ENCODE results near the gene FGF14.

Gene FGF14

DNA sequence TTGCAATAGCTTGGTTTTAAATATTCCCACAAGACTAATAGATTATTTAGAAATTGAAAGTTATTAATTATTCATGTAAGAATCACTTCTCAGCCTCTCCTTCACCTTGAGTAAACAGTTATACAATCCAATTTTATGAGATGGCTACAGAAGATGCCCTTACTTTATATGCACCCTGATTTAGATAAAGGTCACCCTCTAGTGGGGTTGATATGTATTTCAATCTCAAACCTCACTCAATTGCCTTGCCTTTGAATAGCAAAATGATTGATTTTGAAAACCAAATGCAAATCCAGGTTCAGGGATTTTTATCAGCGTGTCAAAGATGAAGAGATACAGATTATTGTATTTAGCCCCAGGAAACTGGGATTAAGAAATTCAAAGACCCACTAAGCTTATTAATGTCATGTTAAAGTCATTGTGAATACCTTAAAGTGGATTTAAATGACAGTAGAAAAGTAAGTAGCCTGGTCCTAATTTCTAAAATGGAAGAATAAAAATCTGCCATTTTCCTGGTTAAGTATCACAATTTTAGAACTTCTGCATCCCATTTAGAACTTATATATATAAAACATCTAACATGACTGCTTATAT, 644.3 kb downstream of the FGF14 start:
- DNase-seq: no peak
- H3K4me3 ChIP-seq (ENCODE audit: insufficient read depth, low read depth, low read length, poor library complexity, severe bottlenecking): no peak overlapping the region
- no peaks in the 10 kb centered on the region for H3K9me3 ChIP-seq (ENCODE audit: control insufficient read depth, low read length)

DNA sequence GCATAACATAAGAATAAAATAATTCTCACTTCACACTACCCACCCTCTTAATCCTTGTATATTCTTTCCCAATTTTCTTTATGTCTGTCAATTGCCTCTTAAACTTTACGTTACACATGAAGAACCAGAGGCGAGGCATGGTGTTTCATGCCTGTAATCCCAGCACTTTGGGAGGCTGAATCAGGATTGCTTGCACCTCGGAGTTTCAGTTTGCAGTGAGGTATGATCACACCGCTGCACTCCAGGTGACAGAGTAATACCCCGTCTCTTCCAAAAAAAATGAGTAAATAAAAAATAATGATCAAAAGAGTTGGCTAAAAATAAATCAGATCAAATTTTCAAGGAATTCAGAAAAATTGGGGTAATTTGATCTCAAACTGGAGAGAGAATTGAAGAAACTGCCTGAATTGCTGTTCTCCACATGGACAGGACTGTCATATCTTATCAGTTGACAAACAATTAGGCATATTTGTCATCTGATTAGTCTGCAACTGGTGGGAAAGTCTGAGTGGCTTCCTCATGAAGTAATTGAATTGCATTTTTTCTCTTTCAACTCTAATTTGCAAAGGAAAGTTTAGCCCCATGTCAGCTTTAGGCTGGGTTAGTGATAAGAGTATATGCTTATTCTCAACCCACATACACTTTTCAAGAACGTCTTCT, 646.5 kb downstream of the FGF14 start:
- Histone ChIP-seq H3K9me3 (ENCODE audit: control insufficient read depth, low read length) (no peaks in the 10 kb centered on the region), H3K27me3 (replicated peaks; ENCODE audit: control insufficient read depth, insufficient read depth, low read length, poor library complexity, severe bottlenecking) (no peaks in the 10 kb centered on the region), H3K27ac (ENCODE audit: insufficient read depth, low read length, poor library complexity, severe bottlenecking) (no peak overlapping the region), H3K4me3 (ENCODE audit: insufficient read depth, low read depth, low read length, poor library complexity, severe bottlenecking) (no peak overlapping the region), H3K4me1 (ENCODE audit: control insufficient read depth, insufficient read depth, low read length, poor library complexity, severe bottlenecking) (no peaks in the 10 kb centered on the region), H3K36me3 (ENCODE audit: control insufficient read depth, insufficient read depth, low read length) (no peaks in the 10 kb centered on the region)
- DNase-seq: no peak

More for the DNA sequence above, 644.3 kb downstream of the FGF14 start:
- no peaks in the 10 kb centered on the region for H3K27me3 ChIP-seq (replicated peaks; ENCODE audit: control insufficient read depth, insufficient read depth, low read length, poor library complexity, severe bottlenecking)
- no peaks in the 10 kb centered on the region for H3K36me3 ChIP-seq (ENCODE audit: control insufficient read depth, insufficient read depth, low read length)
- H3K4me1 ChIP-seq (ENCODE audit: control insufficient read depth, insufficient read depth, low read length, poor library complexity, severe bottlenecking): no peaks in the 10 kb centered on the region
- no peak overlapping the region for H3K27ac ChIP-seq (ENCODE audit: insufficient read depth, low read length, poor library complexity, severe bottlenecking)

GRCh38 chr13:101752432-101752831, 649.4 kb downstream of the FGF14 start:
- no peaks in the 10 kb centered on the region for H3K27me3 ChIP-seq (replicated peaks; ENCODE audit: control insufficient read depth, insufficient read depth, low read length, poor library complexity, severe bottlenecking)
- H3K27ac ChIP-seq (ENCODE audit: insufficient read depth, low read length, poor library complexity, severe bottlenecking): no peak overlapping the region
- H3K36me3 ChIP-seq (ENCODE audit: control insufficient read depth, insufficient read depth, low read length): no peaks in the 10 kb centered on the region
- no peaks in the 10 kb centered on the region for H3K9me3 ChIP-seq (ENCODE audit: control insufficient read depth, low read length)
- no peak for DNase-seq
- no peaks in the 10 kb centered on the region for H3K4me1 ChIP-seq (ENCODE audit: control insufficient read depth, insufficient read depth, low read length, poor library complexity, severe bottlenecking)
- no peak overlapping the region for H3K4me3 ChIP-seq (ENCODE audit: insufficient read depth, low read depth, low read length, poor library complexity, severe bottlenecking)

DNA sequence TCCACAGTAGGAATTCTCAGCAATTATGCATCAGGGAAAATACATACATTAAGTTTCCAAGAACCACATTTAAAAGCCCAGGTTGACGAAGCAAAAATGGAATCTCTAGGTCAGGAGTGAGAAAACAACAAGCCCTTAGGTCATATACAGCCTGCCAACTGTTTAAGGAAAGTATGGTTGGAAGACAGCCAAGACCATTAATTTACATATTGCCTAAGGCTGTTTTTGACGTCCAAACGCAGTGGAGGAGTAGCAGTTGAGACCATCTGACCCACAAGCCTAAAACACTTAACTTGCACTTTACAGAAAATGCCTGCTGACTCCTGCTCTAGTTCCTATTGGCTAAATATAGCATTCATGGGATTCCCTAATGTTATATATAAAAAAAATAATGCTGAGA, 650.4 kb downstream of the FGF14 start:
- Histone ChIP-seq H3K4me1 (ENCODE audit: control insufficient read depth, insufficient read depth, low read length, poor library complexity, severe bottlenecking) (no peaks in the 10 kb centered on the region), H3K4me3 (ENCODE audit: insufficient read depth, low read depth, low read length, poor library complexity, severe bottlenecking) (no peak overlapping the region), H3K27me3 (replicated peaks; ENCODE audit: control insufficient read depth, insufficient read depth, low read length, poor library complexity, severe bottlenecking) (no peaks in the 10 kb centered on the region), H3K27ac (ENCODE audit: insufficient read depth, low read length, poor library complexity, severe bottlenecking) (no peak overlapping the region), H3K36me3 (ENCODE audit: control insufficient read depth, insufficient read depth, low read length) (no peaks in the 10 kb centered on the region), H3K9me3 (ENCODE audit: control insufficient read depth, low read length) (no peaks in the 10 kb centered on the region)
- DNase-seq: no peak

DNA sequence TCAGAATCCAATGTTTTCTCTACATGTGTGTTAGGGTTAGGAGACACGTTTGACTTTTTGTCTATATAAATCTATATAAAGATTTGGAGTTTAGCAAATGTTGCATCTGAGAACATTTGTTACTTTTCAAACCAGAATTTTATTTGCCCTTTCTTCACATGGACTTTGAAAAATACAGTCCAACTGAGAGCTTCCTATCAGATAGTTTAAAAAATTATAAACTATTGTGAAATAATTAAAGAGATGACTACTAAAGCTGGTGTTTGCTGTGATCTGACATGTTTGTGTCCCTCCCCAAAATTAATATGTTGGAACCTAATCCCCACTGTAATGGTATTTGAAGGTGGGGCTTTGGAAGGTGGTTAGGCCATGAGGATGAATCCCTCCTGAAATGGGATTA, 652.3 kb downstream of the FGF14 start:
- H3K36me3 ChIP-seq (ENCODE audit: control insufficient read depth, insufficient read depth, low read length): no peaks in the 10 kb centered on the region
- no peak for DNase-seq
- H3K27me3 ChIP-seq (replicated peaks; ENCODE audit: control insufficient read depth, insufficient read depth, low read length, poor library complexity, severe bottlenecking): no peaks in the 10 kb centered on the region
- H3K4me1 ChIP-seq (ENCODE audit: control insufficient read depth, insufficient read depth, low read length, poor library complexity, severe bottlenecking): no peaks in the 10 kb centered on the region
- H3K4me3 ChIP-seq (ENCODE audit: insufficient read depth, low read depth, low read length, poor library complexity, severe bottlenecking): no peak overlapping the region
- no peaks in the 10 kb centered on the region for H3K9me3 ChIP-seq (ENCODE audit: control insufficient read depth, low read length)
- no peak overlapping the region for H3K27ac ChIP-seq (ENCODE audit: insufficient read depth, low read length, poor library complexity, severe bottlenecking)

GRCh38 chr13:101747039-101747438, 654.8 kb downstream of the FGF14 start:
- no peaks in the 10 kb centered on the region for H3K36me3 ChIP-seq (ENCODE audit: control insufficient read depth, insufficient read depth, low read length)

GRCh38 chr13:101746513-101746912, 655.3 kb downstream of the FGF14 start:
- no peak for DNase-seq
- Histone ChIP-seq H3K36me3 (ENCODE audit: control insufficient read depth, insufficient read depth, low read length) (no peaks in the 10 kb centered on the region), H3K9me3 (ENCODE audit: control insufficient read depth, low read length) (no peaks in the 10 kb centered on the region), H3K27me3 (replicated peaks; ENCODE audit: control insufficient read depth, insufficient read depth, low read length, poor library complexity, severe bottlenecking) (no peaks in the 10 kb centered on the region), H3K27ac (ENCODE audit: insufficient read depth, low read length, poor library complexity, severe bottlenecking) (no peak overlapping the region), H3K4me3 (ENCODE audit: insufficient read depth, low read depth, low read length, poor library complexity, severe bottlenecking) (no peak overlapping the region), H3K4me1 (ENCODE audit: control insufficient read depth, insufficient read depth, low read length, poor library complexity, severe bottlenecking) (no peaks in the 10 kb centered on the region)

More at GRCh38 chr13:101747039-101747438, 654.8 kb downstream of the FGF14 start:
- H3K9me3 ChIP-seq (ENCODE audit: control insufficient read depth, low read length): no peaks in the 10 kb centered on the region
- no peaks in the 10 kb centered on the region for H3K4me1 ChIP-seq (ENCODE audit: control insufficient read depth, insufficient read depth, low read length, poor library complexity, severe bottlenecking)
- H3K27ac ChIP-seq (ENCODE audit: insufficient read depth, low read length, poor library complexity, severe bottlenecking): no peak overlapping the region
- no peaks in the 10 kb centered on the region for H3K27me3 ChIP-seq (replicated peaks; ENCODE audit: control insufficient read depth, insufficient read depth, low read length, poor library complexity, severe bottlenecking)
- DNase-seq: no peak
- no peak overlapping the region for H3K4me3 ChIP-seq (ENCODE audit: insufficient read depth, low read depth, low read length, poor library complexity, severe bottlenecking)

- no peak overlapping the region for H3K4me3 ChIP-seq (ENCODE audit: insufficient read depth, low read depth, low read length, poor library complexity, severe bottlenecking)
- H3K9me3 ChIP-seq (ENCODE audit: control insufficient read depth, low read length): no peaks in the 10 kb centered on the region
- H3K27me3 ChIP-seq (replicated peaks; ENCODE audit: control insufficient read depth, insufficient read depth, low read length, poor library complexity, severe bottlenecking): no peaks in the 10 kb centered on the region
- no peaks in the 10 kb centered on the region for H3K4me1 ChIP-seq (ENCODE audit: control insufficient read depth, insufficient read depth, low read length, poor library complexity, severe bottlenecking)
- no peak overlapping the region for H3K27ac ChIP-seq (ENCODE audit: insufficient read depth, low read length, poor library complexity, severe bottlenecking)
- DNase-seq: no peak
- H3K36me3 ChIP-seq (ENCODE audit: control insufficient read depth, insufficient read depth, low read length): no peaks in the 10 kb centered on the region
Measured at GRCh38 chr13:101739382-101740178, 662.3 kb downstream of the FGF14 start.

GRCh38 chr13:101738336-101738735, 663.5 kb downstream of the FGF14 start:
- Histone ChIP-seq H3K27me3 (replicated peaks; ENCODE audit: control insufficient read depth, insufficient read depth, low read length, poor library complexity, severe bottlenecking) (no peaks in the 10 kb centered on the region), H3K27ac (ENCODE audit: insufficient read depth, low read length, poor library complexity, severe bottlenecking) (no peak overlapping the region), H3K36me3 (ENCODE audit: control insufficient read depth, insufficient read depth, low read length) (no peaks in the 10 kb centered on the region), H3K4me1 (ENCODE audit: control insufficient read depth, insufficient read depth, low read length, poor library complexity, severe bottlenecking) (no peaks in the 10 kb centered on the region), H3K9me3 (ENCODE audit: control insufficient read depth, low read length) (no peaks in the 10 kb centered on the region), H3K4me3 (ENCODE audit: insufficient read depth, low read depth, low read length, poor library complexity, severe bottlenecking) (no peak overlapping the region)
- no peak for DNase-seq

GRCh38 chr13:101736566-101736965, 665.3 kb downstream of the FGF14 start:
- Histone ChIP-seq H3K36me3 (ENCODE audit: control insufficient read depth, insufficient read depth, low read length) (no peaks in the 10 kb centered on the region), H3K27ac (ENCODE audit: insufficient read depth, low read length, poor library complexity, severe bottlenecking) (no peak overlapping the region), H3K4me3 (ENCODE audit: insufficient read depth, low read depth, low read length, poor library complexity, severe bottlenecking) (no peak overlapping the region), H3K9me3 (ENCODE audit: control insufficient read depth, low read length) (no peaks in the 10 kb centered on the region), H3K27me3 (replicated peaks; ENCODE audit: control insufficient read depth, insufficient read depth, low read length, poor library complexity, severe bottlenecking) (no peaks in the 10 kb centered on the region), H3K4me1 (ENCODE audit: control insufficient read depth, insufficient read depth, low read length, poor library complexity, severe bottlenecking) (no peaks in the 10 kb centered on the region)
- no peak for DNase-seq

Measured in effector memory CD4-positive, alpha-beta T cell (primary cell).